ENCODE results near the gene NFKBIB. TPM values are rescaled to one million over a fixed set of nuclear protein-coding genes. Genes with fewer than 3 reads are reported as not detected.
"Not testable (repeated sequence)": the region's sequence is repeated elsewhere in the genome, so short reads cannot be mapped to it uniquely, and the experiment has no call there.

NFKBIB gene
- total RNA-seq, 6 experiments from 2014 or later, result 13.2 to 27.9 (median 16.5) TPM

- DNase-seq, result no peak
- Histone ChIP-seq H3K9me3 (no peaks in the 10 kb centered on the region), H3K36me3 (no peaks in the 10 kb centered on the region), H3K4me1 (peaks cover 0 to 2% (median 0%) of the 10 kb centered on the region in 4 donors), H3K27me3 (no peaks in the 10 kb centered on the region), H3K27ac (no peak overlapping the region), H3K4me3 (no peak overlapping the region)
- intact Hi-C loops (cut with DNase I), result no loop called here
- TF ChIP-seq CTCF (IDR thresholded peaks at IDR 0.05) (no peak), POLR2A (IDR thresholded peaks at IDR 0.05) (no peak)
- no peak for ATAC-seq
- 76% methylated on average over 3 of the region's 3 CpGs for WGBS (ENCODE audit: insufficient coverage, low coverage, low lambda C conversion rate, missing lambda C conversion rate)
These were observed 43.0 kb upstream of the NFKBIB start for GRCh38 chr19:38856813-38857212.

GRCh38 chr19:38859631-38860204 is 40.1 kb upstream of the NFKBIB start:
- H3K36me3 ChIP-seq; ATAC-seq; DNase-seq; H3K27me3 ChIP-seq; H3K9me3 ChIP-seq; intact Hi-C loops (cut with DNase I); H3K27ac ChIP-seq; H3K4me3 ChIP-seq: not testable (repeated sequence)
- peaks cover 0 to 16% (median 0%) of the 10 kb centered on the region in 4 donors for H3K4me1 ChIP-seq
- WGBS (ENCODE audit: insufficient coverage, low coverage, low lambda C conversion rate, missing lambda C conversion rate), result 48% methylated on average over 11 of the region's 21 CpGs

GRCh38 chr19:38861368-38861767 is 38.4 kb upstream of the NFKBIB start:
- TF ChIP-seq POLR2A (IDR thresholded peaks at IDR 0.05), result no peak
- no peak for TF ChIP-seq CTCF (IDR thresholded peaks at IDR 0.05)
- Histone ChIP-seq H3K27ac (no peak overlapping the region), H3K4me3 (no peak overlapping the region), H3K4me1 (peaks cover 0 to 22% (median 0%) of the 10 kb centered on the region in 4 donors), H3K27me3 (no peaks in the 10 kb centered on the region), H3K36me3 (no peaks in the 10 kb centered on the region), H3K9me3 (no peaks in the 10 kb centered on the region)
- DNase-seq (no peak), ATAC-seq (no peak)
- WGBS (ENCODE audit: insufficient coverage, low coverage, low lambda C conversion rate, missing lambda C conversion rate), result 92% methylated on average over 3 of the region's 3 CpGs
- intact Hi-C loops (cut with DNase I), result no loop called here

GRCh38 chr19:38862321-38863059 is 37.3 kb upstream of the NFKBIB start:
- intact Hi-C loops (cut with DNase I), result no loop called here
- DNase-seq (no peak), ATAC-seq (peak; percentile 15 to 52 (median 40))
- Histone ChIP-seq H3K9me3 (no peaks in the 10 kb centered on the region), H3K27ac (no peak overlapping the region), H3K36me3 (no peaks in the 10 kb centered on the region), H3K4me1 (peaks cover 0 to 22% (median 0%) of the 10 kb centered on the region in 4 donors), H3K4me3 (no peak overlapping the region), H3K27me3 (no peaks in the 10 kb centered on the region)
- 54% methylated on average over 10 of the region's 10 CpGs for WGBS (ENCODE audit: insufficient coverage, low coverage, low lambda C conversion rate, missing lambda C conversion rate)
- TF ChIP-seq CTCF (IDR thresholded peaks at IDR 0.05) (no peak), POLR2A (IDR thresholded peaks at IDR 0.05) (no peak)

GRCh38 chr19:38867171-38867780 is 32.5 kb upstream of the NFKBIB start:
- H3K36me3 ChIP-seq, result no peaks in the 10 kb centered on the region
- no peak overlapping the region for H3K4me3 ChIP-seq
- H3K27me3 ChIP-seq, result no peaks in the 10 kb centered on the region
- intact Hi-C loops (cut with DNase I), result no loop called here
- no peak for ATAC-seq
- H3K4me1 ChIP-seq, result peaks cover 0 to 34% (median 2%) of the 10 kb centered on the region in 4 donors
- 83% methylated on average over 10 of the region's 10 CpGs for WGBS (ENCODE audit: insufficient coverage, low coverage, low lambda C conversion rate, missing lambda C conversion rate)
- H3K9me3 ChIP-seq, result no peaks in the 10 kb centered on the region
- no peak overlapping the region for H3K27ac ChIP-seq
- no peak for DNase-seq
- TF ChIP-seq CTCF (IDR thresholded peaks at IDR 0.05) (no peak), POLR2A (IDR thresholded peaks at IDR 0.05) (no peak)

Data from right lobe of liver (tissue), 6 donors.